SK-N-SH (cell line): Measurements from ENCODE around the gene MYO9B. TPM values are rescaled to one million over a fixed set of nuclear protein-coding genes. Genes with fewer than 3 reads are reported as not detected.
A peak's percentile ranks its signal among the peaks of the same experiment; 100 is the strongest.

Source experiments
- CTCF ChIA-PET: fragments of 300-600, 350-600 bp; formaldehyde crosslinking; extraction: SDS; loops from one replicate; lab custom pipeline; 2021; lab: Yijun Ruan, JAX
- POLR2A ChIA-PET: fragments of 350-600 bp; sonication (Branson Sonifier 250); formaldehyde crosslinking; extraction: SDS; loops from one replicate; lab custom pipeline; 2020; ENCODE audit warnings: antibody characterized with exemption, inconsistent platforms; lab: Yijun Ruan, JAX
- DNase-seq: peaks from one replicate; pipeline ENCODE4 v3.0.0; 2012
- H2AFZ ChIP-seq: fragments of 200-600 bp; sonication (generic); 2 replicates; pipeline ENCODE4 v1.8.1; 2016; ENCODE audit warnings: antibody characterized with exemption, mild to moderate bottlenecking, low read depth
- H3F3A ChIP-seq: fragments of 200-600 bp; sonication (generic); replicated peaks from 2 replicates; pipeline ENCODE3; 2016; ENCODE audit warnings: antibody characterized with exemption, mild to moderate bottlenecking; ENCODE audit not compliant: insufficient read depth
- H3K27ac ChIP-seq, 2 experiments: fragments of 200-500 bp in 1 of 2; fragments of 200-600 bp in 1 of 2; sonication (Bioruptor generic) in 1 of 2; sonication (generic), shearing (Covaris generic) in 1 of 2; 2 replicates each; pipeline versions ENCODE4 v1.5.1 to v1.6.1; 2014 to 2016; ENCODE audit warnings: low read depth in 2 of 2, inconsistent platforms in 1 of 2, low read length in 1 of 2, mild to moderate bottlenecking in 1 of 2, mixed read lengths in 1 of 2
- H3K27me3 ChIP-seq: fragments of 200-600 bp; sonication (generic), shearing (Covaris generic); 2 replicates; pipeline ENCODE4 v1.6.1; 2016; ENCODE audit warnings: mixed run types; ENCODE audit not compliant: insufficient read depth
- H3K36me3 ChIP-seq, 2 experiments: fragments of 200-500 bp in 1 of 2; fragments of 200-600 bp in 1 of 2; sonication (Bioruptor generic) in 1 of 2; sonication (generic) in 1 of 2; replicated peaks in 1 of 2; 2 replicates each; pipeline versions ENCODE3 to v1.5.1; 2014 to 2016; ENCODE audit warnings: low read length in 1 of 2, mild to moderate bottlenecking in 1 of 2; ENCODE audit not compliant: insufficient read depth in 2 of 2, control insufficient read depth in 1 of 2
- H3K4me1 ChIP-seq, 2 experiments: fragments of 200-500 bp in 1 of 2; fragments of 200-600 bp in 1 of 2; sonication (Bioruptor generic) in 1 of 2; sonication (generic), shearing (Covaris generic) in 1 of 2; 2 replicates each; pipeline versions ENCODE4 v1.5.1 to v1.6.1; 2014 to 2016; ENCODE audit warnings: low read depth in 1 of 2, low read length in 1 of 2, mixed run types in 1 of 2; ENCODE audit not compliant: insufficient read depth in 2 of 2, control insufficient read depth in 1 of 2
- H3K4me2 ChIP-seq: fragments of 200-600 bp; sonication (generic), shearing (Covaris generic); 2 replicates; pipeline ENCODE4 v1.6.1; 2017; ENCODE audit warnings: mixed run types
- H3K4me3 ChIP-seq, 2 experiments: fragments of 200-500 bp in 1 of 2; fragments of 200-600 bp in 1 of 2; sonication (Bioruptor generic) in 1 of 2; sonication (generic), shearing (Covaris generic) in 1 of 2; 2 replicates each; pipeline versions ENCODE4 v1.5.1 to v1.8.1; 2014 to 2016; ENCODE audit warnings: low read depth in 2 of 2, inconsistent platforms in 1 of 2, low read length in 1 of 2, mild to moderate bottlenecking in 1 of 2, mixed read lengths in 1 of 2, moderate library complexity in 1 of 2
- H3K79me2 ChIP-seq: fragments of 200-600 bp; sonication (generic); 2 replicates; pipeline ENCODE4 v1.8.1; 2017; ENCODE audit warnings: mild to moderate bottlenecking; ENCODE audit not compliant: insufficient read depth
- H3K9ac ChIP-seq: fragments of 200-600 bp; sonication (generic); 2 replicates; pipeline ENCODE4 v1.6.1; 2017; ENCODE audit warnings: mixed run types
- H3K9me2 ChIP-seq: fragments of 200-600 bp; sonication (generic); 2 replicates; pipeline ENCODE4 v1.6.1; 2017; ENCODE audit warnings: mixed run types
- H3K9me3 ChIP-seq: fragments of 200-600 bp; sonication (generic); 2 replicates; pipeline ENCODE4 v1.6.1; 2017; ENCODE audit warnings: mixed run types, mild to moderate bottlenecking, moderate library complexity
- H4K20me1 ChIP-seq: fragments of 200-600 bp; sonication (generic); 2 replicates; pipeline ENCODE4 v1.6.1; 2017; ENCODE audit warnings: mild to moderate bottlenecking, mixed run types; ENCODE audit not compliant: insufficient read depth
- CHD2 ChIP-seq: fragments of 150-350 bp; IDR thresholded peaks from 2 replicates; pipeline ENCODE4 v1.6.1; 2018; ENCODE audit warnings: low read length; ENCODE audit not compliant: partially characterized antibody
- ELF1 ChIP-seq: IDR thresholded peaks from 2 replicates; pipeline ENCODE4 v1.4.0; 2012
- EP300 ChIP-seq, 2 experiments: IDR thresholded peaks; 2 replicates each; pipeline versions ENCODE4 v1.4.0 to v1.6.1; 2012; ENCODE audit warnings: borderline replicate concordance in 1 of 2, low read depth in 1 of 2, low read length in 1 of 2
- EZH2phosphoT487 ChIP-seq: fragments of 200-600 bp; sonication (generic); IDR thresholded peaks from 2 replicates; pipeline ENCODE4 v1.6.1; 2017; ENCODE audit warnings: low read depth, mixed run types, mild to moderate bottlenecking, antibody characterized with exemption, moderate library complexity, borderline replicate concordance
- FOXJ3 ChIP-seq: sonication (generic); formaldehyde crosslinking; IDR thresholded peaks from 2 replicates; pipeline ENCODE4 v1.5.1; 2020; ENCODE audit warnings: mild to moderate bottlenecking, missing genetic modification reagents
- GATA2 ChIP-seq: sonication (generic); formaldehyde crosslinking; IDR thresholded peaks from 2 replicates; pipeline ENCODE4 v1.5.0; 2020; ENCODE audit warnings: mild to moderate bottlenecking, missing genetic modification reagents
- JUND ChIP-seq: IDR thresholded peaks from 2 replicates; pipeline ENCODE4 v1.4.0; 2012
- MEF2A ChIP-seq: IDR thresholded peaks from 2 replicates; pipeline ENCODE4 v1.4.0; 2012; ENCODE audit warnings: low read depth, borderline replicate concordance
- NFIC ChIP-seq: IDR thresholded peaks from 2 replicates; pipeline ENCODE4 v1.4.0; 2012; ENCODE audit warnings: borderline replicate concordance
- NRF1 ChIP-seq: IDR thresholded peaks from 2 replicates; pipeline ENCODE4 v1.6.1; 2012; ENCODE audit warnings: low read depth, mild to moderate bottlenecking, low read length
- RCOR1 ChIP-seq: fragments of 150-350 bp; IDR thresholded peaks from 2 replicates; pipeline ENCODE4 v1.6.1; 2017; ENCODE audit warnings: antibody characterized with exemption, low read length
- SMC3 ChIP-seq: IDR thresholded peaks from 2 replicates; pipeline ENCODE4 v1.6.1; 2012; ENCODE audit warnings: low read depth, low read length, improper control_type of control experiment
- TAF1 ChIP-seq: IDR thresholded peaks from 2 replicates; pipeline ENCODE4 v1.6.1; 2012; ENCODE audit warnings: low read depth, mild to moderate bottlenecking, low read length, moderate library complexity, borderline replicate concordance
- TCF12 ChIP-seq: IDR thresholded peaks from 2 replicates; pipeline ENCODE4 v1.4.0; 2012
- YY1 ChIP-seq: IDR thresholded peaks from 2 replicates; pipeline ENCODE4 v1.4.0; 2012; ENCODE audit warnings: low read depth, mild to moderate bottlenecking
- WGBS: methylation state at CpG from one replicate; pipeline ENCODE4 v1.1.6; 2017; ENCODE audit warnings: low lambda C conversion rate; 5-methylcytosine and 5-hydroxymethylcytosine counted together
- polyA plus RNA-seq, 3 experiments: library from polyadenylated mRNA; depleted of rRNA; stranded (reverse); fragments of >200 nt; gene quantifications; 2 replicates each; pipeline ENCODE4 v1.2.3, GENCODE V29; 2012
- TF ChIP-seq, protein P1 (sequence below): IDR thresholded peaks from 2 replicates; pipeline ENCODE4 v1.4.0; 2012; ENCODE audit warnings: low read depth, borderline replicate concordance
- TF ChIP-seq, protein P2 (sequence below): IDR thresholded peaks from 2 replicates; pipeline ENCODE4 v1.6.1; 2012; ENCODE audit warnings: mild to moderate bottlenecking, low read depth, low read length, moderate library complexity
- TF ChIP-seq, protein P3 (sequence below): fragments of 150-350 bp; IDR thresholded peaks from 2 replicates; pipeline ENCODE4 v1.6.1; 2017; ENCODE audit warnings: antibody characterized with exemption, low read length, low read depth, borderline replicate concordance

MYO9B gene
- polyA plus RNA-seq, 1 of the 3 experiments (the other 2 are of a cell fraction): 37.6 TPM

DNA sequence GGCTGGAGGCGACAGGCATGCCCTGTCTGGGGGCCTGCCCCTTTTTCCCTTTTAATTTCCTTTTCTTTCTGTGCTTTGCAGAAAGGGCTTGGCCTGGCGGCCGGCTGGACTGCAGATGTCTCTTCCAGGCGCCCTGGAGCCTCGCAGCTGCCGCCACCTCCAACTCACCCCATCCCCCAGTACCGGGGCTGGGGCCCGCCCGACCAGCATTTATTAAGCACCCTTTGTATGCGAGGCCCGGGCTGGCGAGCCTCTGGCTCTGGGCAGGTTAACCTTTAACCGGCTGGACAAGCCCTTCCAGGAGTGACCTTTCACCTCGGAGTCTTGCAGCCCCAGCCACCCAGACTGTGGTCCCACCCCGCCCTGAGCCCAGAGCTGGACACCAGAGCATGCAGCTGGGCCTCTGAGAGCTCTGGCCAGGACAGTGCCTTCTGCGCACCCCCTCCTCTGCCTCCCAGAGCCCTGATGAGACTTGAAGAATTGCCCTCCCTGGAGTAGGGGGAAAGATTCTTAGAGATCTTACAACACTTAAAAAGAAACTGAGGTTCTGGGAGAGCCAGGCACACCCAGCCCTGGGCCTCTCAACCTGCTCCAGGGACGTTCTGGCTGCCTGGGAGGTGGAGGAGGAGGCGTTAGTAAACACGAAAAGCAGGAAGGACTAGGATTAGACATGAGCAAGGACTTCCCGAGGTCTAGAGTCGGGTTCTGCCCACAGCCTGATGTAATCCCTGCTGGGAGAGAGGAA, 171.3 kb downstream of the MYO9B start:
- H3K4me3 ChIP-seq: peak overlapping the region; percentile 43 to 55; a peak in 2 of 4 replicates
- POLR2A ChIA-PET: no interaction called here
- CTCF ChIA-PET: interaction anchor here (1.2 kb wide), 1 partner anchor 13 kb away, joined by 4 read pairs; no protein-coding TSS in a partner anchor
- H3K27me3 ChIP-seq: no peaks in the 10 kb centered on the region
- DNase-seq: peak; percentile 88
- H3K79me2 ChIP-seq: peaks cover 35% of the 10 kb centered on the region
- no peak for TF ChIP-seq ELF1
- TF ChIP-seq YY1: no peak
- TF ChIP-seq TCF12: peak; percentile 36; the same call in 1 of the 2 replicates
- TF ChIP-seq EP300 (IDR thresholded peaks at IDR 0.05; ENCODE audit: borderline replicate concordance in 1 of 2, low read depth in 1 of 2, low read length in 1 of 2): no peak; a peak in 1 of 4 replicates
- TF ChIP-seq, protein P1, sequence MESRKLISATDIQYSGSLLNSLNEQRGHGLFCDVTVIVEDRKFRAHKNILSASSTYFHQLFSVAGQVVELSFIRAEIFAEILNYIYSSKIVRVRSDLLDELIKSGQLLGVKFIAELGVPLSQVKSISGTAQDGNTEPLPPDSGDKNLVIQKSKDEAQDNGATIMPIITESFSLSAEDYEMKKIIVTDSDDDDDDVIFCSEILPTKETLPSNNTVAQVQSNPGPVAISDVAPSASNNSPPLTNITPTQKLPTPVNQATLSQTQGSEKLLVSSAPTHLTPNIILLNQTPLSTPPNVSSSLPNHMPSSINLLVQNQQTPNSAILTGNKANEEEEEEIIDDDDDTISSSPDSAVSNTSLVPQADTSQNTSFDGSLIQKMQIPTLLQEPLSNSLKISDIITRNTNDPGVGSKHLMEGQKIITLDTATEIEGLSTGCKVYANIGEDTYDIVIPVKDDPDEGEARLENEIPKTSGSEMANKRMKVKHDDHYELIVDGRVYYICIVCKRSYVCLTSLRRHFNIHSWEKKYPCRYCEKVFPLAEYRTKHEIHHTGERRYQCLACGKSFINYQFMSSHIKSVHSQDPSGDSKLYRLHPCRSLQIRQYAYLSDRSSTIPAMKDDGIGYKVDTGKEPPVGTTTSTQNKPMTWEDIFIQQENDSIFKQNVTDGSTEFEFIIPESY: no peak
- no peak for TF ChIP-seq MEF2A
- TF ChIP-seq SMC3: no peak
- TF ChIP-seq, protein P2, sequence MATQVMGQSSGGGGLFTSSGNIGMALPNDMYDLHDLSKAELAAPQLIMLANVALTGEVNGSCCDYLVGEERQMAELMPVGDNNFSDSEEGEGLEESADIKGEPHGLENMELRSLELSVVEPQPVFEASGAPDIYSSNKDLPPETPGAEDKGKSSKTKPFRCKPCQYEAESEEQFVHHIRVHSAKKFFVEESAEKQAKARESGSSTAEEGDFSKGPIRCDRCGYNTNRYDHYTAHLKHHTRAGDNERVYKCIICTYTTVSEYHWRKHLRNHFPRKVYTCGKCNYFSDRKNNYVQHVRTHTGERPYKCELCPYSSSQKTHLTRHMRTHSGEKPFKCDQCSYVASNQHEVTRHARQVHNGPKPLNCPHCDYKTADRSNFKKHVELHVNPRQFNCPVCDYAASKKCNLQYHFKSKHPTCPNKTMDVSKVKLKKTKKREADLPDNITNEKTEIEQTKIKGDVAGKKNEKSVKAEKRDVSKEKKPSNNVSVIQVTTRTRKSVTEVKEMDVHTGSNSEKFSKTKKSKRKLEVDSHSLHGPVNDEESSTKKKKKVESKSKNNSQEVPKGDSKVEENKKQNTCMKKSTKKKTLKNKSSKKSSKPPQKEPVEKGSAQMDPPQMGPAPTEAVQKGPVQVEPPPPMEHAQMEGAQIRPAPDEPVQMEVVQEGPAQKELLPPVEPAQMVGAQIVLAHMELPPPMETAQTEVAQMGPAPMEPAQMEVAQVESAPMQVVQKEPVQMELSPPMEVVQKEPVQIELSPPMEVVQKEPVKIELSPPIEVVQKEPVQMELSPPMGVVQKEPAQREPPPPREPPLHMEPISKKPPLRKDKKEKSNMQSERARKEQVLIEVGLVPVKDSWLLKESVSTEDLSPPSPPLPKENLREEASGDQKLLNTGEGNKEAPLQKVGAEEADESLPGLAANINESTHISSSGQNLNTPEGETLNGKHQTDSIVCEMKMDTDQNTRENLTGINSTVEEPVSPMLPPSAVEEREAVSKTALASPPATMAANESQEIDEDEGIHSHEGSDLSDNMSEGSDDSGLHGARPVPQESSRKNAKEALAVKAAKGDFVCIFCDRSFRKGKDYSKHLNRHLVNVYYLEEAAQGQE: no peak
- no peak for TF ChIP-seq NFIC
- TF ChIP-seq FOXJ3: no peak
- peak; percentile 80 for TF ChIP-seq CHD2
- no peak for TF ChIP-seq GATA2 (CRISPR knock-in tag)
- TF ChIP-seq, protein P3, sequence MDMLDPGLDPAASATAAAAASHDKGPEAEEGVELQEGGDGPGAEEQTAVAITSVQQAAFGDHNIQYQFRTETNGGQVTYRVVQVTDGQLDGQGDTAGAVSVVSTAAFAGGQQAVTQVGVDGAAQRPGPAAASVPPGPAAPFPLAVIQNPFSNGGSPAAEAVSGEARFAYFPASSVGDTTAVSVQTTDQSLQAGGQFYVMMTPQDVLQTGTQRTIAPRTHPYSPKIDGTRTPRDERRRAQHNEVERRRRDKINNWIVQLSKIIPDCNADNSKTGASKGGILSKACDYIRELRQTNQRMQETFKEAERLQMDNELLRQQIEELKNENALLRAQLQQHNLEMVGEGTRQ: no peak
- peak; percentile 53; the same call in 1 of the 2 replicates for TF ChIP-seq RCOR1
- no peak for TF ChIP-seq NRF1
- no peak for TF ChIP-seq EZH2phosphoT487
- no peak for TF ChIP-seq JUND
- no peak for TF ChIP-seq TAF1
- H3K4me2 ChIP-seq: peak overlapping the region; percentile 87
- H3K4me1 ChIP-seq: peaks cover 6 to 24% of the 10 kb centered on the region in 2 experiments; a peak in 2 of 4 replicates
- H3K9ac ChIP-seq: peak overlapping the region; percentile 66; the same call in 1 of the 2 replicates
- peaks cover 4% of the 10 kb centered on the region for H3F3A ChIP-seq
- no peaks in the 10 kb centered on the region for H3K36me3 ChIP-seq
- no peaks in the 10 kb centered on the region for H3K9me2 ChIP-seq
- peak overlapping the region; percentile 83 for H2AFZ ChIP-seq
- H4K20me1 ChIP-seq: peaks cover 13% of the 10 kb centered on the region; the same call in 1 of the 2 replicates
- WGBS: 40% methylated on average over 17 of the region's 21 CpGs
- H3K9me3 ChIP-seq: no peaks in the 10 kb centered on the region
- peak overlapping the region; percentile 22 to 79; a peak in 3 of 4 replicates for H3K27ac ChIP-seq
